Activated CD4-positive, alpha-beta T cell treated with anti-CD3 and anti-CD28 coated beads, Interleukin-2, amount 50 U/mL, for 16 hours (primary cell): ENCODE measurements around the gene LRP11.
"Not testable (repeated sequence)": the region's sequence is repeated elsewhere in the genome, so short reads cannot be mapped to it uniquely, and the experiment has no call there.

Source experiments
- DNase-seq: peaks from one replicate; pipeline ENCODE4 v3.0.0-alpha.2; 2020

The LRP11 gene

DNA sequence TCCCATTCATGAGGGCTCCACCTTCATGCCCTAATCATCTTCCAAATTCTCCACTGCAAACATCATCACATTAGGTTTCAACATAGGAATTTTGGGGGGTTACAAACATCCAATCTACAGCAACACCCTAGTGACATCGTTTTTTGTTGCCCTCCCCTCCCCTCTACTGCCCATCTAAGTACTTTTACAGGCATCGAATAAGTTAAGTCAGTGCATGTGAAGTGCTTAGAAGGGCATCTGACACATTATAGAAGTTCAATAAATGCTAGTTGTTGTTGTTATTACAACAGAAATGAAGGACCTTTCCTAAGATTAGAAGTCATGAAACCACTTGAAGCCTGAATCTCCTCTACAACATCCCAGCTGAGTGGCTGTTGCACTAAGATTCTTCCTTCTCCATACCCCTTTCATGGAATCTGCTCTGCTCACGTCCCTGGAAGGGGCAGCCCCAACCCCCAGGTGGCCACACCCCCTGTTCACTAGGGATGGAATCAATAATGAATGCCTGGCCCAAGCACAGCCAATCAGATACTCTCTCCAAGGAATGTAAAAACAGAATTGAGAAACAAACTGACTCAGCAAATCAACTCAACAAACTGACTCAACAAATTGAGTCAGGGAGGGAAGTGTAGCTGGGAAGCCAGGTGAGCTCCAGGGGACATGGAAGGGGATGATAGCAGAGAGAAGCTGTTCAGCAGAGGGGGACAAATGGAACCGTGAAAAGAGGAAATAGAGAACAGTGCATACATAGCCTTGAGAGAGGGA, 3.9 kb upstream of the LRP11 start:
- no peak for DNase-seq

GRCh38 chr6:149864578-149865535, 698 bp upstream of the LRP11 start:
- DNase-seq, result peak; percentile 61

DNA sequence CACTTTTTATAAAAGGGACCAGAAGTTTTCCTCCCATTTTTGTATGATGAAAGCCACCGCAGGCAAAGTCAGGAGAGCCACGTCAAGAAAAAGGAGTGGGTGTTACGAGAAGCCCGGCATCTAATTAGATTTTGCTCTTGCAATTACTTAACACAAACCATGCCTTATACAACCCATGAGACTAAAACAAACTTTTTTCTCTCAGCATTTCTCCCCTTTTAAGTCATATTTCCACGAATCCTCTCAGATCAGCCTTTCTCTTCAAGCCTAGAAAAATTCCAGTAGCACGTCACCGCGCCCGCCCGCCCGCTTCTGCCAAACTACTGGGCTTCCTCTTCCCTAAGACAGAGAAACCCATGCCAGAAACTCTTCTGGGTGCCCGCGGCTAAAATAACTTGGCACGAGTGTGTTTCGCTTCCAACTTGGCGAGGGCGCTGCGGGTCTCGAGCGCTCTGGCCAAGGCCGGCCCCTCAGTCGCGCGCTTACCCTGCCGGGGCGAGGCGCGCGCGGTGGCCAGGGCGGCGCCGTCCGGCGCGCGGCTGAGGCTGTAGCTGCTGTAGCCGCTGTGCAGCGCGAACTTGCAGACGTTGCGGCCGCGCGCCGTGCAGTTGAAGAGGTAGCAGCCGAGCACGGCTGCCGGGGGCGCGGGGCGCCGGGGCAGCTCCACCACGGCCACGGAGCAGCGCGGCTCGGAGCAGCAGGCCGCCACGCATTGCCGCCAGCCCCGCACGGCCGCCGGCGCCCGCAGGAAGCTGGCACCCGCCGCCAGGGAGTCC, 1.0 kb downstream of the LRP11 start:
- DNase-seq, result peak; percentile 34

DNA sequence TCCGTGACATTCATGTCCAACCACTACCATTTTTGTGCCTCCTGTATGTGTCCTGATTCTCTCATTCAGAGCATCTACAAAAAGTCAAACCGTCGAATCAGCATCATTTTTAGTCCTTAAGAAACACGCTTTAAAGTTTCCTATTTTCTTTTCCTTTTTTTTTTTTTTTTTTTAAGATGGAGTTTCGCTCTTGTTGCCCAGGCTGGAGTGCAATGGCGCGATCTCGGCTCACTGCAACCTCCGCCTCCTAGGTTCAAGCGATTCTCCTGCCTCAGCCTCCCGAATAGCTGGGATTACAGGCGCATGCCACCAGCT, 1.8 kb downstream of the LRP11 start:
- not testable (repeated sequence) for DNase-seq

- DNase-seq, result no peak
Measured at GRCh38 chr6:149861603-149862423, 2.3 kb downstream of the LRP11 start.

- no peak for DNase-seq
Measured at GRCh38 chr6:149860834-149861602, 3.1 kb downstream of the LRP11 start.

- no peak for DNase-seq
Measured at GRCh38 chr6:149860513-149860833, 3.7 kb downstream of the LRP11 start.

GRCh38 chr6:149859938-149860337, 4.2 kb downstream of the LRP11 start:
- no peak for DNase-seq

GRCh38 chr6:149859368-149859767, 4.8 kb downstream of the LRP11 start:
- no peak for DNase-seq

DNA sequence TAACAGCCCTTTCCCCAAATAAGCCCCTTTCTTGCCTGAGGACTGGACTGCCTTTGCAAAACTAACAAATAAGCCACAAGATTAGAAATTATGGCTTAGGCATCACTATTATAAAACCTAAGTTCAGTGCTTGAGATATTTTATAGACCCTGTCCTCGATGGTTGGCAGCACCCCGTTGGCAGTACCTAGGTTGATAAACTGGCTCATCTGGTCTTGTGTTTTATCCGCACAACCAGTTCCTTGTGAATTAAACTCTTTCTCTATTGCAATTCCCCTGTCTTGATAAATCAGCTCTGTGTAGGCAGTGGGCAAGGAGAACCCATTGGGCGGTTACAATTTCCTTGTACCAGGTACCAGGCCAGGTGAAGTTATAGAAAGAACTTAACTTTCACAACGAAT, 6.6 kb downstream of the LRP11 start:
- DNase-seq, result no peak

GRCh38 chr6:149856256-149856994, 7.7 kb downstream of the LRP11 start:
- no peak for DNase-seq

GRCh38 chr6:149855741-149856140, 8.4 kb downstream of the LRP11 start:
- no peak for DNase-seq

DNA sequence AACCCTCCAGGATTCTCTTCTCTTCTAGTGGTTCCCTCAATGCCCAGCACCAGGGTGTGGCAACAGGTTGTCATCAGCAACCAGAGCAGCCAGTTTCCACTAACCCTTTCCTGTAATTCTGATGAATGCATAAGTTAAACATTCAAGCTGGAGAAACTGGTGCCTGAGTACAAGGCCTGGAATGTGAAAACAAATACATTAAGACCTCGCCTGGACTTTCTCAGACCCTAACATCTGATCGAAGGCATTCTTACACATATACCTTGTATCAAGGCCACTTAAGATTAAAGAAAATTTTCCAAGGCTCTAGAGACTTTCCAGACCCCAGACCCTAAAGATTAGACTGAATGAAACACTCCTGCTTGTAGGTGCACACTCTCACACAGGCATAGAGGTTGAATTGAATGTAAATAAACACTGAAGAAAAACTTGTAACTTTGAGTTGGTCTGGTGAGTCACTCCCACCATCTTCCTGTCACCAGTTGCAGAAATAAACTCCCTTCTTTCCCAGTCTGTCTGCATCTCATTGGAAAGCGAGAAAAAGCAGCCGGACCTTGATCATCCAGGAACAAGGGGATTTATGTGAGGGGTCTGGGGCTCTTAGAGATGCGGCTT, 9.0 kb downstream of the LRP11 start:
- no peak for DNase-seq

GRCh38 chr6:149854532-149854931, 9.6 kb downstream of the LRP11 start:
- DNase-seq, result no peak

DNA sequence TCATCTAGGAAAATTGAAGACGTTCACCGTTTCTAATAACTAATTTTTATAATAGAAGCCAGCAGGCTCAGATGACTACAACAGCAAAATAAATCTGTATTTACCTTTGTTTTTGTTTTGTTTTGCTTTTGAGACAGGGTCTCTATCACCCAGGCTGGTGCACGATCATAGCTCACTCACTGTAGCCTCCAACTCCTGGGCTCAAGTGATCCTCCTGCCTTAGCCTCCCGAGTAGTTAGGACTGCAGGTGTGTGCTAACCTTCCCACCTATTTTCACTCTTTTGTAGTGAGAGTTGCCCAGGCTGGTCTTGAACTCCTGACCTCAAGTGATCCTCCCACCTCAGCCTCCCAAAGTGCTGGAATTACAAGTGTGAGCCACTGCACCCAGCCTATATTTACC, 10.1 kb downstream of the LRP11 start:
- DNase-seq, result not testable (repeated sequence)

DNA sequence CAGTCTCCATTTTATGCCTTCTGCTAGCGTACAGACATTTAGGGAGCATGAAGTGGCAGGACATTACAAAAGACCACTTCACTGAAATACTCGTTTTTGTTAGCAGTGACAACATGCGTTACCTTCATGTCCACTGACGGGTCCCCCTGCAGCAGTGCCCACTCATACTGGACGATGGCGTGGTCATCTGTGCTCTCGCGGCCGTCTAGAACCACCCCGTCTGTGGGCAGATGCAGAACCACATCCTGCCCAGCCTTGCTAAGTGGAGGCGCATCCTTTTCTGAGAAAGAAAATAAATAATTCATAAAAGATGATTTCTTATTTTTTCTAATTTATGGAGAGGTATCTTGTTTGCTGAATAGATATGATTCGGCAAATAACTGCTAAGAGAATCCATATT, 11.3 kb downstream of the LRP11 start:
- DNase-seq, result peak; percentile 31

DNA sequence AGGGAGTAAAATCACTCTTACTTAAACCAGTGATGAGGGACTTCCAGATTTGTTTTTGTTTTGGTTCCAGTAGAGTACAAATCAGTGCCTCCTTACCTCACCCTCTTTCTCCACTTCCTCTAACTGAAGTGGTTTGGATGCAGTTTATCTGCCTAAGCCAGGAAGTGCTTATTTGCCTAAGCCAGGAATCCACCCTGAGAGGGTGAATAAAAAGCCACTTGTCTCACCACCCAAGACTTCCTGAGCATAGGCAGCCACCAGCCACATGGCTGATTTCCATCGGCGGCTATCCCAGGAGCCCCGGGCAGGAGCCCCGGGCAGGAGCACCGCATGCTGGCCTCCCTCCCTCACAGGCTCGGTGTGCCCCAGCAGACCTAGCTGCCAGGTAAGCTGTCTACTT, 12.0 kb downstream of the LRP11 start:
- DNase-seq, result peak; percentile 18

DNA sequence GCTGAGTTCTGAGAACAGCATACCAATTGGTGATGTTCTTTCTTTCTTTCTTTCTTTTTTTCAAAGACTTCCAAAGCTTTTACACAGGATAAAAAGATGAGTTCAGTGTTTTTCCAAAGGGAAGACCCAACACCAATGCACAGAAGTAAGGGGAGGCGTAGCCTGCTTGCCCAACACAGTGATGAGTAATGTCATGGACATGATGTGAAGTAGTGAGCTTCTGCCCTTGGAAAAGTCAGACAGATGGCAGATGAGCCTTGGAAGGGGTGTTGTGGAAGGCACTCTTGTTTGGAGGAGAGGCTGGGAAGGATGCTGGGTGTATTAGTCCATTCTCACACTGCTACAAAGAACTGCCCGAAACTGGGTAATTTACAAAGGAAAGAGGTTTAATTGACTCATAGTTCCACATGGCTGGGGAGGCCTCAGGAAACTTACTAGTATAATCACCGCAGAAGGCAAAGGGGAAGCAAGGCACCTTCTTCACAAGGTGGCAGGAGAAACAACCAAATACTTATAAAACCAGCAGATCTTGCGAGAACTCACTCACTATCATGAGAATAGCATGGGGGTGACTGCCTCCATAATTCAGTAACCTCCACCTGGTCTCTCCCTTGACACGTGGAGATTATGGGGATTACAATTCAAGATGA, 12.6 kb downstream of the LRP11 start:
- DNase-seq, result no peak

DNA sequence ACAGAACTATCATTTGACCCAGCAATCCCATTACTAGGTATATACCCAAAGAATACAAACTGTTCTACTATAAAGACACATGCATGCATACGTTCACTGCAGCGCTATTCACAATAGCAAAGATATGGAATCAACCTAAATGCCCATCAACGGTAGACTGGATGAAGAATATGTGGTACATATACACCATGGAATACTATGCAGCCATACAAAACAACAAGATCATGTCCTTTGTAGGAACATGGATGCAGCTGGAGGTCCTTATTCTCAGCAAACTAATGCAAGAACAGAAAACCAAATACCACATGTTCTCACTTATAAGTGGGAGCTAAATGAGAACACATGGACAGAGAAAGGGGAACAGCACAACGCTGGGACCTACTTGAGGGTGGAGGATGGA, 15.8 kb downstream of the LRP11 start:
- DNase-seq, result not testable (repeated sequence)

DNA sequence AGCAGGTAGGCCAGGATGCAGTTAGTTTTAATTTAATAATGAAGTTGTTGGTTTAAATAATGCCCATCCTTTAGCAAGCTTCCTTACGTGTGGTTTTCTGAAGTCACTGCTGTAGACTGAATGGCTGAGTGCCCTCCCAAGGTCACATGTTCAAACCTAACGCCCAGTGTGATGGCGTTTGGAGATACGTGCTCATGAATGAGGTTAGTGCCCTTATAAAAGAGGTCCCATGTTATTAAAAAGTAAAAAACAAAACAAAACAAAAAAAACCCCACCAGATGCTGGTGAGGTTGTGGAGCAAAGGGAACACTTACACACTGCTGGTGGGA, 16.3 kb downstream of the LRP11 start:
- no peak for DNase-seq
